Ishikawa (cell line): Measurements from ENCODE around the gene PTPA.

ENCODE experiments used
- CEBPB ChIP-seq: IDR thresholded peaks from 2 replicates; pipeline ENCODE4 v1.6.1; 2012
- CREB1 ChIP-seq: IDR thresholded peaks from 2 replicates; pipeline ENCODE4 v1.6.1; 2012; ENCODE audit warnings: low read depth
- EGR1 ChIP-seq: IDR thresholded peaks from 2 replicates; pipeline ENCODE4 v1.6.1; 2012
- EP300 ChIP-seq: IDR thresholded peaks from 2 replicates; pipeline ENCODE4 v1.6.1; 2012; ENCODE audit warnings: borderline replicate concordance
- FOXM1 ChIP-seq: IDR thresholded peaks from 2 replicates; pipeline ENCODE4 v1.6.1; 2012; ENCODE audit warnings: low read depth, borderline replicate concordance
- MAX ChIP-seq: IDR thresholded peaks from 2 replicates; pipeline ENCODE4 v1.6.1; 2012
- NFIC ChIP-seq: IDR thresholded peaks from 2 replicates; pipeline ENCODE4 v1.6.1; 2012
- RAD21 ChIP-seq: IDR thresholded peaks from 2 replicates; pipeline ENCODE4 v1.6.1; 2012; ENCODE audit warnings: low read depth
- REST ChIP-seq: IDR thresholded peaks from 2 replicates; pipeline ENCODE4 v1.6.1; 2012; ENCODE audit warnings: low read depth, mild to moderate bottlenecking
- TAF1 ChIP-seq: IDR thresholded peaks from 2 replicates; pipeline ENCODE4 v1.6.1; 2012; ENCODE audit warnings: low read depth, mild to moderate bottlenecking
- TCF12 ChIP-seq: IDR thresholded peaks from 2 replicates; pipeline ENCODE4 v1.6.1; 2012; ENCODE audit warnings: low read depth
- TEAD4 ChIP-seq: IDR thresholded peaks from 2 replicates; pipeline ENCODE4 v1.6.1; 2012
- USF1 ChIP-seq: IDR thresholded peaks from 2 replicates; pipeline ENCODE4 v1.6.1; 2012
- YY1 ChIP-seq: IDR thresholded peaks from 2 replicates; pipeline ENCODE4 v1.6.1; 2012; ENCODE audit warnings: low read depth
- ZBTB7A ChIP-seq: IDR thresholded peaks from 2 replicates; pipeline ENCODE4 v1.6.1; 2012; ENCODE audit warnings: low read depth

PTPA gene

GRCh38 chr9:129151469-129151868 lies 40.3 kb downstream of the PTPA start:
- TF ChIP-seq NFIC (no peak), YY1 (no peak), FOXM1 (no peak), USF1 (no peak), EGR1 (no peak), MAX (no peak), CREB1 (no peak)

GRCh38 chr9:129154866-129155477 lies 43.8 kb downstream of the PTPA start:
- TF ChIP-seq FOXM1 (no peak), NFIC (no peak), REST (no peak), EGR1 (no peak), USF1 (no peak), TEAD4 (no peak), CEBPB (no peak), ZBTB7A (no peak), TAF1 (no peak), EP300 (no peak), MAX (no peak), CREB1 (no peak), YY1 (no peak), RAD21 (no peak), TCF12 (no peak)

GRCh38 chr9:129156163-129156562 lies 44.9 kb downstream of the PTPA start:
- no peak for TF ChIP-seq USF1
- TF ChIP-seq CREB1, result no peak
- TF ChIP-seq FOXM1, result no peak
- no peak for TF ChIP-seq NFIC
- TF ChIP-seq CEBPB, result no peak
- TF ChIP-seq YY1, result no peak
- TF ChIP-seq TAF1, result no peak
- no peak for TF ChIP-seq TCF12
- TF ChIP-seq TEAD4, result no peak
- TF ChIP-seq ZBTB7A, result no peak

- TF ChIP-seq EGR1, result no peak
- TF ChIP-seq YY1, result no peak
- no peak for TF ChIP-seq TEAD4
- TF ChIP-seq USF1, result no peak
- no peak for TF ChIP-seq CREB1
- no peak for TF ChIP-seq MAX
- TF ChIP-seq TCF12, result no peak
- no peak for TF ChIP-seq CEBPB
- TF ChIP-seq FOXM1, result no peak
- TF ChIP-seq NFIC, result no peak
- no peak for TF ChIP-seq REST
- no peak for TF ChIP-seq EP300
- no peak for TF ChIP-seq TAF1
- no peak for TF ChIP-seq RAD21
- TF ChIP-seq ZBTB7A, result no peak
Measured at GRCh38 chr9:129160712-129161533, 49.7 kb downstream of the PTPA start.

GRCh38 chr9:129161534-129161837 lies 50.3 kb downstream of the PTPA start:
- TF ChIP-seq RAD21 (no peak), EGR1 (no peak), TEAD4 (no peak), MAX (no peak), TCF12 (no peak), TAF1 (no peak), YY1 (no peak), FOXM1 (no peak), NFIC (no peak), CREB1 (no peak)
